OCI-LY7 (cell line): ENCODE data around the gene MAEA.

ENCODE experiments used
- CTCF ChIP-seq: fragments of 200-600 bp; sonication (generic); conservative IDR thresholded peaks from 2 replicates; pipeline ENCODE4 v1.5.1; 2014; ENCODE audit warnings: mild to moderate bottlenecking, antibody characterized with exemption, low read length, moderate library complexity, mixed read lengths
- EZH2phosphoT487 ChIP-seq: fragments of 200-600 bp; sonication (generic); IDR thresholded peaks from 2 replicates; pipeline ENCODE4 v1.6.1; 2018; ENCODE audit warnings: low read depth, borderline replicate concordance, mild to moderate bottlenecking, mixed run types, antibody characterized with exemption, low read length, moderate library complexity, mixed read lengths

GRCh38 chr4:1334579-1334895, 44.8 kb downstream of the MAEA start:
- TF ChIP-seq EZH2phosphoT487 (no peak), CTCF (no peak)
